NCI-H526 treated with DMSO at 0.1 percent for 48 hours (cell line): Measurements from ENCODE around the gene SMAP1.
A peak's percentile ranks its signal among the peaks of the same experiment; 100 is the strongest.

Source experiments
- DNase-seq: peaks from one replicate; lab custom pipeline; 2025; lab: John Stamatoyannopoulos, UW

Gene SMAP1

GRCh38 chr6:70667711-70668498 lies at the start of gene SMAP1:
Gene SMAP1, plus strand, starts transcription at chr6:70667883. Its CDS starts 141 bp downstream, at chr6:70668024.
- peak; percentile 81 for DNase-seq

- no peak for DNase-seq
These were observed 46.9 kb upstream of the SMAP1 start for GRCh38 chr6:70620746-70621145.

- no peak for DNase-seq
These were observed 45.2 kb upstream of the SMAP1 start for GRCh38 chr6:70622461-70622860.

GRCh38 chr6:70625436-70625835 lies 42.2 kb upstream of the SMAP1 start:
- DNase-seq: no peak

GRCh38 chr6:70627500-70628254 lies 40.0 kb upstream of the SMAP1 start:
- DNase-seq: no peak

GRCh38 chr6:70629929-70630328 lies 37.8 kb upstream of the SMAP1 start:
- DNase-seq: no peak

- DNase-seq: no peak
These were observed 33.8 kb upstream of the SMAP1 start for GRCh38 chr6:70633870-70634269.

- DNase-seq: no peak
These were observed 31.1 kb upstream of the SMAP1 start for GRCh38 chr6:70636596-70636995.

- DNase-seq: no peak
These were observed 29.2 kb upstream of the SMAP1 start for GRCh38 chr6:70638468-70638867.

- no peak for DNase-seq
These were observed 16.3 kb upstream of the SMAP1 start for GRCh38 chr6:70651326-70651905.

- DNase-seq: no peak
These were observed 15.5 kb upstream of the SMAP1 start for GRCh38 chr6:70652216-70652615.

- no peak for DNase-seq
These were observed 10.0 kb upstream of the SMAP1 start for GRCh38 chr6:70657706-70658105.

GRCh38 chr6:70663881-70664466 lies 3.7 kb upstream of the SMAP1 start:
- no peak for DNase-seq

GRCh38 chr6:70666706-70667105 lies 977 bp upstream of the SMAP1 start:
- no peak for DNase-seq

GRCh38 chr6:70667256-70667710 lies 400 bp upstream of the SMAP1 start:
- no peak for DNase-seq

- peak; percentile 57 for DNase-seq
These were observed 773 bp downstream of the SMAP1 start for GRCh38 chr6:70668499-70668812.

- DNase-seq: peak; percentile 21
These were observed 1.4 kb downstream of the SMAP1 start for GRCh38 chr6:70669133-70669532.

GRCh38 chr6:70672549-70672948 lies 4.9 kb downstream of the SMAP1 start:
- DNase-seq: no peak

GRCh38 chr6:70673054-70673453 lies 5.4 kb downstream of the SMAP1 start:
- DNase-seq: no peak

- DNase-seq: no peak
These were observed 5.9 kb downstream of the SMAP1 start for GRCh38 chr6:70673601-70674000.

GRCh38 chr6:70675822-70676221 lies 8.1 kb downstream of the SMAP1 start:
- no peak for DNase-seq

- no peak for DNase-seq
These were observed 9.1 kb downstream of the SMAP1 start for GRCh38 chr6:70676821-70677220.

GRCh38 chr6:70680396-70680795 lies 12.7 kb downstream of the SMAP1 start:
- no peak for DNase-seq
